Measurements from ENCODE around the gene MTF1. TPM values are rescaled to one million over a fixed set of nuclear protein-coding genes. Genes with fewer than 3 reads are reported as not detected.

The MTF1 gene
- total and polyA plus RNA-seq, 4 donors: 2.6 to 23.3 (median 10.8) TPM

GRCh38 chr1:37883671-37884070, 24.3 kb upstream of the MTF1 start:
- peaks cover 0 to 4% (median 0%) of the 10 kb centered on the region in 5 donors for H3K4me1 ChIP-seq (ENCODE audit: control insufficient read depth in 5 of 5, insufficient read depth in 5 of 5, low read length in 5 of 5)
- no peak overlapping the region for H3K4me3 ChIP-seq
- no peak for ATAC-seq (ENCODE audit: insufficient read depth, low FRiP score)
- WGBS, 2 donors: 54 to 69% methylated on average over 5 of the region's 5 CpGs
- no peak overlapping the region for H3K27ac ChIP-seq (ENCODE audit: low read depth in 1 of 2, low read length in 1 of 2)
- no peaks in the 10 kb centered on the region for H3K27me3 ChIP-seq (ENCODE audit: control insufficient read depth in 3 of 3, insufficient read depth in 3 of 3, low read length in 2 of 3)
- H3K36me3 ChIP-seq (ENCODE audit: control insufficient read depth in 4 of 4, insufficient read depth in 4 of 4, low read length in 4 of 4): peaks cover 38 to 56% (median 41%) of the 10 kb centered on the region in 4 donors
- DNase-seq: no peak
- no peak for TF ChIP-seq CTCF (IDR thresholded peaks at IDR 0.05; ENCODE audit: control extremely low read depth, extremely low read depth)
- H3K9ac ChIP-seq (ENCODE audit: insufficient read depth in 1 of 2, low read length in 2 of 2): no peak overlapping the region
- H3K9me3 ChIP-seq (ENCODE audit: control insufficient read depth in 4 of 4, insufficient read depth in 3 of 4, low read length in 3 of 4): no peaks in the 10 kb centered on the region

GRCh38 chr1:37879865-37880264, 20.5 kb upstream of the MTF1 start:
- H3K27me3 ChIP-seq (ENCODE audit: control insufficient read depth in 3 of 3, insufficient read depth in 3 of 3, low read length in 2 of 3): no peaks in the 10 kb centered on the region
- WGBS, 2 donors: 96% methylated on average over 4 of the region's 4 CpGs
- H3K27ac ChIP-seq (ENCODE audit: low read depth in 1 of 2, low read length in 1 of 2): no peak overlapping the region
- H3K4me1 ChIP-seq (ENCODE audit: control insufficient read depth in 5 of 5, insufficient read depth in 5 of 5, low read length in 5 of 5): no peaks in the 10 kb centered on the region
- no peak for DNase-seq
- no peaks in the 10 kb centered on the region for H3K9me3 ChIP-seq (ENCODE audit: control insufficient read depth in 4 of 4, insufficient read depth in 3 of 4, low read length in 3 of 4)
- H3K9ac ChIP-seq (ENCODE audit: insufficient read depth in 1 of 2, low read length in 2 of 2): no peak overlapping the region
- TF ChIP-seq CTCF (IDR thresholded peaks at IDR 0.05; ENCODE audit: control extremely low read depth, extremely low read depth): no peak
- ATAC-seq (ENCODE audit: insufficient read depth, low FRiP score): no peak
- H3K4me3 ChIP-seq: no peak overlapping the region
- H3K36me3 ChIP-seq (ENCODE audit: control insufficient read depth in 4 of 4, insufficient read depth in 4 of 4, low read length in 4 of 4): peaks cover 30 to 53% (median 36%) of the 10 kb centered on the region in 4 donors

GRCh38 chr1:37878071-37878470, 18.7 kb upstream of the MTF1 start:
- no peak overlapping the region for H3K9ac ChIP-seq (ENCODE audit: insufficient read depth in 1 of 2, low read length in 2 of 2)
- H3K27me3 ChIP-seq (ENCODE audit: control insufficient read depth in 3 of 3, insufficient read depth in 3 of 3, low read length in 2 of 3): no peaks in the 10 kb centered on the region
- no peak for TF ChIP-seq CTCF (IDR thresholded peaks at IDR 0.05; ENCODE audit: control extremely low read depth, extremely low read depth)
- WGBS, 2 donors: 90 to 92% methylated on average over 6 of the region's 6 CpGs
- H3K9me3 ChIP-seq (ENCODE audit: control insufficient read depth in 4 of 4, insufficient read depth in 3 of 4, low read length in 3 of 4): no peaks in the 10 kb centered on the region
- H3K4me1 ChIP-seq (ENCODE audit: control insufficient read depth in 5 of 5, insufficient read depth in 5 of 5, low read length in 5 of 5): no peaks in the 10 kb centered on the region
- H3K4me3 ChIP-seq: no peak overlapping the region
- no peak for DNase-seq
- no peak overlapping the region for H3K27ac ChIP-seq (ENCODE audit: low read depth in 1 of 2, low read length in 1 of 2)
- H3K36me3 ChIP-seq (ENCODE audit: control insufficient read depth in 4 of 4, insufficient read depth in 4 of 4, low read length in 4 of 4): peaks cover 21 to 55% (median 32%) of the 10 kb centered on the region in 4 donors
- ATAC-seq (ENCODE audit: insufficient read depth, low FRiP score): no peak

GRCh38 chr1:37875833-37876232, 16.4 kb upstream of the MTF1 start:
- no peaks in the 10 kb centered on the region for H3K4me1 ChIP-seq (ENCODE audit: control insufficient read depth in 5 of 5, insufficient read depth in 5 of 5, low read length in 5 of 5)
- peaks cover 15 to 48% (median 28%) of the 10 kb centered on the region in 4 donors for H3K36me3 ChIP-seq (ENCODE audit: control insufficient read depth in 4 of 4, insufficient read depth in 4 of 4, low read length in 4 of 4)
- WGBS, 2 donors: 94 to 100% methylated on average over 1 of the region's 1 CpG
- no peaks in the 10 kb centered on the region for H3K27me3 ChIP-seq (ENCODE audit: control insufficient read depth in 3 of 3, insufficient read depth in 3 of 3, low read length in 2 of 3)
- no peak overlapping the region for H3K27ac ChIP-seq (ENCODE audit: low read depth in 1 of 2, low read length in 1 of 2)
- no peaks in the 10 kb centered on the region for H3K9me3 ChIP-seq (ENCODE audit: control insufficient read depth in 4 of 4, insufficient read depth in 3 of 4, low read length in 3 of 4)
- H3K4me3 ChIP-seq: no peak overlapping the region
- no peak for TF ChIP-seq CTCF (IDR thresholded peaks at IDR 0.05; ENCODE audit: control extremely low read depth, extremely low read depth)
- ATAC-seq (ENCODE audit: insufficient read depth, low FRiP score) (no peak), DNase-seq (no peak)
- no peak overlapping the region for H3K9ac ChIP-seq (ENCODE audit: insufficient read depth in 1 of 2, low read length in 2 of 2)

All from lung (tissue), 12 donors.